ENCODE measurements around the gene ADAMTSL5. TPM values are rescaled to one million over a fixed set of nuclear protein-coding genes. Genes with fewer than 3 reads are reported as not detected.

The ADAMTSL5 gene
- total RNA-seq, result 1 to 10 TPM; 2.2 to 7.3 TPM

- intact Hi-C loops (cut with DNase I), result loop anchor here (10.0 kb wide), 1 partner anchor 228 kb away; the partner anchor contains the start of gene EFNA2
- H3K9ac ChIP-seq (ENCODE audit: low read depth in 2 of 2, low read length in 2 of 2), result peak within 1 kb of the TSS; percentile 46 to 84
Measured at GRCh38 chr19:1512671-1513498, at the start of gene ADAMTSL5. Gene ADAMTSL5, minus strand, starts transcription at chr19:1513019. Its CDS starts 2,076 bp downstream, at chr19:1510943.

GRCh38 chr19:1561236-1561842, 48.5 kb upstream of the ADAMTSL5 start:
- Histone ChIP-seq H3K27ac (no peak overlapping the region), H3K36me3 (no peaks in the 10 kb centered on the region), H3K9me3 (no peaks in the 10 kb centered on the region), H3K4me3 (no peak overlapping the region), H3K27me3 (no peaks in the 10 kb centered on the region), H3K9ac (ENCODE audit: low read depth in 2 of 2, low read length in 2 of 2) (no peak overlapping the region), H3K4me1 (no peaks in the 10 kb centered on the region)
- TF ChIP-seq CTCF (IDR thresholded peaks at IDR 0.05), result no peak
- no peak for DNase-seq
- intact Hi-C loops (cut with DNase I), result no loop called here

More at GRCh38 chr19:1512671-1513498, at the start of gene ADAMTSL5:
- Histone ChIP-seq H3K4me3 (peak within 1 kb of the TSS; percentile 59), H3K27me3 (peaks cover 4% of the 10 kb centered on the region), H3K36me3 (no peaks in the 10 kb centered on the region), H3K9me3 (no peaks in the 10 kb centered on the region), H3K4me1 (no peaks in the 10 kb centered on the region), H3K27ac (no peak within 1 kb of the TSS)
- no peak for TF ChIP-seq CTCF (IDR thresholded peaks at IDR 0.05)
- DNase-seq, result peak; percentile 82

GRCh38 chr19:1560286-1560882, 47.6 kb upstream of the ADAMTSL5 start:
- DNase-seq, result no peak
- no peaks in the 10 kb centered on the region for H3K9me3 ChIP-seq
- H3K4me3 ChIP-seq, result no peak overlapping the region
- no peak for TF ChIP-seq CTCF (IDR thresholded peaks at IDR 0.05)
- no peaks in the 10 kb centered on the region for H3K4me1 ChIP-seq
- H3K27me3 ChIP-seq, result no peaks in the 10 kb centered on the region
- H3K36me3 ChIP-seq, result no peaks in the 10 kb centered on the region
- H3K9ac ChIP-seq (ENCODE audit: low read depth in 2 of 2, low read length in 2 of 2), result peak overlapping the region in 1 of 2 donors; percentile 24
- no peak overlapping the region for H3K27ac ChIP-seq
- intact Hi-C loops (cut with DNase I), result no loop called here

GRCh38 chr19:1558552-1558951, 45.7 kb upstream of the ADAMTSL5 start:
- intact Hi-C loops (cut with DNase I), result no loop called here
- no peak overlapping the region for H3K4me3 ChIP-seq
- no peak overlapping the region for H3K9ac ChIP-seq (ENCODE audit: low read depth in 2 of 2, low read length in 2 of 2)
- no peaks in the 10 kb centered on the region for H3K27me3 ChIP-seq
- no peaks in the 10 kb centered on the region for H3K4me1 ChIP-seq
- no peaks in the 10 kb centered on the region for H3K9me3 ChIP-seq
- TF ChIP-seq CTCF (IDR thresholded peaks at IDR 0.05), result no peak
- no peak overlapping the region for H3K27ac ChIP-seq
- DNase-seq, result no peak
- H3K36me3 ChIP-seq, result no peaks in the 10 kb centered on the region

GRCh38 chr19:1556390-1557070, 43.7 kb upstream of the ADAMTSL5 start:
- no peak for TF ChIP-seq CTCF (IDR thresholded peaks at IDR 0.05)
- Histone ChIP-seq H3K27me3 (no peaks in the 10 kb centered on the region), H3K4me1 (no peaks in the 10 kb centered on the region), H3K27ac (no peak overlapping the region), H3K4me3 (no peak overlapping the region), H3K9ac (ENCODE audit: low read depth in 2 of 2, low read length in 2 of 2) (no peak overlapping the region), H3K9me3 (no peaks in the 10 kb centered on the region), H3K36me3 (no peaks in the 10 kb centered on the region)
- DNase-seq, result no peak
- intact Hi-C loops (cut with DNase I), result no loop called here

Measured in colonic mucosa (tissue), 4 donors.